AG09309 (cell line): ENCODE measurements around the gene SMAD3.
"Not testable (repeated sequence)": the region's sequence is repeated elsewhere in the genome, so short reads cannot be mapped to it uniquely, and the experiment has no call there.

Experiments
- DNase-seq: peaks from one replicate; pipeline ENCODE4 v3.0.0-alpha.2; 2010; ENCODE audit warnings: low read depth
- H3K4me3 ChIP-seq: 2 replicates; pipeline ENCODE4 v1.5.1; 2011; ENCODE audit warnings: mild to moderate bottlenecking, low read depth, low read length, moderate library complexity; ENCODE audit not compliant: control insufficient read depth
- TF ChIP-seq, protein P1 (sequence below): IDR thresholded peaks from 2 replicates; pipeline ENCODE4 v1.5.1; 2011; ENCODE audit warnings: mild to moderate bottlenecking, low read depth, low read length, inconsistent platforms; ENCODE audit not compliant: insufficient read depth, control insufficient read depth; ENCODE audit errors: missing control alignments

The SMAD3 gene

DNA sequence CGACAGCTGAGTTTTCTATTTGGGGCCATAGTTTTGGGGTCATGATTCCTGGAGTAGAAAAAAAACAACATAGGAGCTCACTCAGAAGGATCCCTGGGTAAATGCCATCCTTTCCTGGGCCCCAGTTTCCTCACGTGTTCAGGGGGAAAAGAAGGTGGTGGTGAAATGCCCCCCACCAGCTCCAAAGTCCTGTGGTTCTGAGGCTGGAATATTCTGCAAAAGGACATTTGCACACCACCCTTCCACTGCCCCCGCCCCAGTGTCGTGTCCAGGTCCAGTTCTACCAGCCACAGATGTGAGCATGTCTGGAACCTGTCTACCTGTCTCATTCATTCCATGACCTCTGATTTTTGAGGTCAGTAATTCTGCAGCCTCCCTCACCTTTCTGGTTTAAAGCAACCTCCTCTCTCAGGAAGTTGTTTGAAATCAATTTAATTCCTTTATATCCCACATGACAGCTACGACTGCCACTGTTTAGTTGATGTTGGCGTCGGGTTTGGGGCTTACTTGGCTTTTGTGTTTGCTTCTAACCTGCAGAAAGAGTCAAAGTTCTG, 82.1 kb downstream of the SMAD3 start:
- TF ChIP-seq, protein P1, sequence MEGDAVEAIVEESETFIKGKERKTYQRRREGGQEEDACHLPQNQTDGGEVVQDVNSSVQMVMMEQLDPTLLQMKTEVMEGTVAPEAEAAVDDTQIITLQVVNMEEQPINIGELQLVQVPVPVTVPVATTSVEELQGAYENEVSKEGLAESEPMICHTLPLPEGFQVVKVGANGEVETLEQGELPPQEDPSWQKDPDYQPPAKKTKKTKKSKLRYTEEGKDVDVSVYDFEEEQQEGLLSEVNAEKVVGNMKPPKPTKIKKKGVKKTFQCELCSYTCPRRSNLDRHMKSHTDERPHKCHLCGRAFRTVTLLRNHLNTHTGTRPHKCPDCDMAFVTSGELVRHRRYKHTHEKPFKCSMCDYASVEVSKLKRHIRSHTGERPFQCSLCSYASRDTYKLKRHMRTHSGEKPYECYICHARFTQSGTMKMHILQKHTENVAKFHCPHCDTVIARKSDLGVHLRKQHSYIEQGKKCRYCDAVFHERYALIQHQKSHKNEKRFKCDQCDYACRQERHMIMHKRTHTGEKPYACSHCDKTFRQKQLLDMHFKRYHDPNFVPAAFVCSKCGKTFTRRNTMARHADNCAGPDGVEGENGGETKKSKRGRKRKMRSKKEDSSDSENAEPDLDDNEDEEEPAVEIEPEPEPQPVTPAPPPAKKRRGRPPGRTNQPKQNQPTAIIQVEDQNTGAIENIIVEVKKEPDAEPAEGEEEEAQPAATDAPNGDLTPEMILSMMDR: no peak
- H3K4me3 ChIP-seq: no peak overlapping the region
- no peak for DNase-seq

DNA sequence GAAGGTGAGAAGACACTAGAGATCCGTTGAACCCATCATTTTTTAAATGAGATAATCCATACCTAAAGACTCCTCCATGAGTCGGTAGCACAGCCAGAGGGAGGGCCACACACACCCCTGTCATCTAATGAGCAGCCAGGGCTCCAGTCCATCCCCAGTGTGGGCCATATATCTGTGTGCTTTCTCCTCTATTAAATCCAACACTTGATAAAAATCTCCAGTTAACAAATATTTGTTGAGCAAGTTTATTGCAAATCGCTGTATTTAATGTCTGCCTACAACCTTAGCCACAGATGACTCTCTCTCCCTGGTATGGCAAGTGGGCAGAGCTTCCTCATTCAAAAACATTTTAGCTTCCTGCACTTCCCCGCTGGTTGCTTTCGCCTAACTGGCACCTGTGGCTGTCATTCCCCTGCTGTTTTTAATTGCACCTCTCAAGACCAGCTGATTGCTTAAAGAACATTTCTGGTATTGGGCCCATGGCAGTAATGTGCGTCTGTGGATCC, 82.8 kb downstream of the SMAD3 start:
- H3K4me3 ChIP-seq: no peak overlapping the region
- peak; percentile 86 for DNase-seq

DNA sequence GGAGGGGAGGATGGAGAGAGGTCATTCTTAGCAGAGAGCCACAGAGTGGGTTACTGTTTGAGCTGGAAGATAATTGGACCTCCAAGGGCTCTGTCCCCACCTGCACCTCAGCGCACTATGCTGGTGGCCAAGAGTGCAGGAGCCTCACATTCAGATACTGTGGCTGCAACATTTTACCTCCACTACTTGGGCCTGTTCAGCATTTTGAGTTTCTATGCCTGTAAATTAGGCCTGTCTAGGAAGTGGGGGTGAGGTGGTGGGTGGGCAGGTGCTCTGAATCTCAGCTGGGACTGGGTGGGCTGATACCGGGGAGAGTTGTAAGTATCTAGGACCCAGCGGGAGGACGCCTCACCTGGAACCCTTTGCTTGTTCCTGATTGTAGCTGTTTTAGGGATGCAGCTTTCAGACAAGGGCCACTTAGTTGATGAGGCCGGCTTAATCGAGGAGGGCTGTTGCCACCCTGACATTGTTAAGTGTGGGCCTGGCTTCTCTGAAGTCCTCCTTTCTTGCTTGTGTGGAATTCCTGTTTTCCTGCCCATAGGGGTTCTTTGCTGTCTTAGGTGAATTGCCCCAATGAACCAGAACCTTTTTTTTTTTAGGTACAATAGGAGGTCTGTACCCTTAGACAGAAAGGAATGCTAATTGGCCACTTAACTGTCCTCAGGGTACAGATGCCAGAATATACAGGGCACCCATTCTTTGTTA, 83.8 kb downstream of the SMAD3 start:
- no peak for DNase-seq
- H3K4me3 ChIP-seq: no peak overlapping the region
- TF ChIP-seq, protein P1: no peak

More for the DNA sequence above, 82.8 kb downstream of the SMAD3 start:
- TF ChIP-seq, protein P1: no peak

DNA sequence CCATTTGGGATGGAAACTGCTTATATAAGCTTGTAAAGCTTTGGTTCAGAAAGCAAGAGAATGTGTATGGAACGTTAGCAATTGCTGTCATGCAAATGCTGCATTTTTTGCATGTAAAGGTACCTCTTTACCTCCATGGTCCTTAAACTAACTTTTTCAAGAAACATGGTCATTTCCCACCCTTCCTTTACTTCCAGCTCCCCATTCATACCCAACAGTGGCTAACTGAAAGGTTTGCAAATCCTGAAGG, 84.3 kb downstream of the SMAD3 start:
- no peak overlapping the region for H3K4me3 ChIP-seq
- DNase-seq: no peak
- TF ChIP-seq, protein P1: no peak

DNA sequence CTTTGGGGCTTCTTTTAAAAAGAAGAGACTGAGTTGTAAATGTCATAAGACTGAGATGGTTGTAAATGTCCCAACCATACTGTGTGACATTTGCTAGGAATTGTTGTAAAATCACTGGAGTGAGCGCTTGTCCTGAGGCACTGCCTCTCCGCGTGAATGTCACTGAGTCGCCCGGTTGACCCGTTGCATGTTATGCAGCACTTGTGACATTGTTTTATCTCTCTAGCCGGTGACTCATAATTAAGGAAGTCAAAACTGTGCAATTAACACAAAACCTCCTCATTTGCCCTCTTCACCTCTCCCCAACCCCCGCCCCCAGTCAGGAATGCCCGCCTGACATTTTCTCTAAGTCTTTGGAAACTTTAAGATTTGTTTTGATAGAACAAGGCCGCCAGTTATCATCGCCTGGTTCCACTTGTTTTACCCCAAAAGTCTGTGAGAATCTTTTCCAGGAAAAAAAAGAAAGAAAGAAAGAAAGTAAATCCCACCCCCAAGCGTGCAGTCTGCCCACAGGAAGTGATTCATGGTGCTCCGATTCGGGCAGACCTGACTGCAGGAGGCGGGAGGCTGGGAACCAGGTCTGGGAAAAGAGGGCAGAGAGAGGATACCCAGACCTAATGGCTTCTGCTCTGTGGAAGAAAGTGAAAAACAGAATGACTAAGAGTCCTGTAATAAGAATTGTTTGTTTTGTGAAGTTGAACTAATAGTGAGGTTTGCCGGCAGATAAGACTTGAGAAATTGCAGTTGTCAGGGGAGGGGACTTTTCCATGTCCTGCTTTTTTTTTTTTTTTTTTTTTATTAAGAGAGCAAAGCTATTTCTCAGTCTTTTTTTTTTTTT, 84.8 kb downstream of the SMAD3 start:
- peak; percentile 97 for DNase-seq
- TF ChIP-seq, protein P1: no peak
- H3K4me3 ChIP-seq: no peak overlapping the region

DNA sequence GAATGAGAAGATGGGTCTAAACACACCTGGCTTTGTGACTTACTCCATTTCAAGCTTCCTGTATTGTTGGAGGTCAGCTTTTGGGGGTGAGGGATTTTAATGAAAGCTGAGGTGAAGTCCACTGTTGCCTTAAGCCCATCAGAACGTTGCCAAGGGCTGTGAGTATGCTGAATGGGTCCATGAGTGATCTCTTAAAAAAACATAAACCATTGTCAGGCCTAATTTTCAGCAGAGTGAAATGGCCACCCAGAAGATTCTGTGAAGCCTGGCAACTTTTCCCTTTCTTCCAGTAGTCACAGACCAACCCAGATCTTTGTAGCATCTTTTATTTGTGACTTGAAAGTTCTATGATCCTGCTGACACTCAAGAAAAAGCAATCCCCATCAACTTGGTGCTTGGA, 87.0 kb downstream of the SMAD3 start:
- no peak overlapping the region for H3K4me3 ChIP-seq
- DNase-seq: no peak
- TF ChIP-seq, protein P1: no peak

DNA sequence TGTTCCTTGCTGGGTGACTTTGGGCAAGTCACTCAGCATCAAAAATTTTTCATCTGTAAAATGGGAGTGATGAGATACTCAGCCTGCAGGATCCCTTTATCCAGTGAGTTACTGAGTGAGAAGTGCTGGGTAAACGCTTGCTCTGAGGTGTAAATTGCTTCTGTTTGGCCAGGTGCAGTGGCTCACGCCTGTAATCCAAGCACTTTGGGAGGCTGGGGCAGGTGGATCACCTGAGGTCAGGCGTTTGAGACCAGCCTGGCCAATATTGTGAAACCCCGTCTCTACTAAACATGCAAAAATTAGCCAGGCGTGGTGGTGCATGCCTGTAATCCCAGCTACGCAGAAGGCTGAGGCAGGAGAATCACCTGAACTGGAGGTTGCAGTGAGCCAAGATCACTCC, 87.6 kb downstream of the SMAD3 start:
- not testable (repeated sequence) for DNase-seq, H3K4me3 ChIP-seq
